DND-41 (cell line): ENCODE data around the gene CTNND1.

Source experiments
- CTCF ChIP-seq: IDR thresholded peaks from 2 replicates; pipeline ENCODE4 v1.5.1; 2012; ENCODE audit warnings: borderline replicate concordance, low read length, moderate library complexity, mild to moderate bottlenecking; ENCODE audit not compliant: poor library complexity, severe bottlenecking; ENCODE audit errors: extremely low read depth
- EZH2 ChIP-seq: IDR thresholded peaks from 3 replicates; pipeline ENCODE4 v1.6.1; 2012; ENCODE audit warnings: borderline replicate concordance, low read depth, mild to moderate bottlenecking, moderate library complexity, low read length, inconsistent platforms; ENCODE audit not compliant: severe bottlenecking

- no peak for TF ChIP-seq EZH2
- TF ChIP-seq CTCF: no peak
Measured at GRCh38 chr11:57781529-57781943, 19.9 kb downstream of the CTNND1 start.
